ENCODE results near the gene NPAS3.

- TF ChIP-seq GATA3 (IDR thresholded peaks at IDR 0.05; ENCODE audit: low read depth, low read length) (no peak), GATA2 (IDR thresholded peaks at IDR 0.05; ENCODE audit: low read depth, low read length) (no peak)
These were observed 8.4 kb downstream of the NPAS3 start for GRCh38 chr14:32947081-32947480.
